Fibroblast of mammary gland (primary cell): ENCODE data around the gene FBLN7.
"Not testable (repeated sequence)": the region's sequence is repeated elsewhere in the genome, so short reads cannot be mapped to it uniquely, and the experiment has no call there.

Experiments used
- DNase-seq: peaks from one replicate; pipeline ENCODE4 v3.0.0-alpha.2; 2010; ENCODE audit warnings: low read depth
- H3K4me3 ChIP-seq: 2 replicates; pipeline ENCODE4 v1.5.1; 2011; ENCODE audit warnings: low read depth, mild to moderate bottlenecking, low read length, moderate library complexity; ENCODE audit not compliant: control insufficient read depth
- TF ChIP-seq, protein P1 (sequence below): conservative IDR thresholded peaks from 2 replicates; pipeline ENCODE4 v1.5.1; 2011; ENCODE audit warnings: low read depth, low read length, inconsistent platforms; ENCODE audit not compliant: control insufficient read depth, insufficient read depth

The FBLN7 gene

DNA sequence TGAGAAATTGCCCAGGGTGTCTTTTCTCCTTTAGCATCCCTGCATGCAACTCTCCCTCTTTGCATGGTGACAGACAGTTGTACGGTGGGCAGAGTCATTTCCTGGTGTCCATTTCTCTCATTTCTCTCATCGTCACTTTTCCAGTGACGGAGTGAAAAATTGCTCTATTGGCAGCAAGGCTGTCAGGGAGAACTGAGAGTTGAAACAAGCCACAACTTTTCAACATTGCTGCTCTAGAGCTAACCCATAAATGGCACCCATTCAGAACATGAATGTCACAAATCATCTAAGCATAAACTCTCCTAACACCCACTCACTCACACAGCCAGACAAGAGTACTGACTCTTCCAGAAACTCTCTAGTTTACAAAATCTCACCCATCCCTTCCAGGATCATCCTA is 61.0 kb downstream of the FBLN7 start:
- DNase-seq, result peak; percentile 8

DNA sequence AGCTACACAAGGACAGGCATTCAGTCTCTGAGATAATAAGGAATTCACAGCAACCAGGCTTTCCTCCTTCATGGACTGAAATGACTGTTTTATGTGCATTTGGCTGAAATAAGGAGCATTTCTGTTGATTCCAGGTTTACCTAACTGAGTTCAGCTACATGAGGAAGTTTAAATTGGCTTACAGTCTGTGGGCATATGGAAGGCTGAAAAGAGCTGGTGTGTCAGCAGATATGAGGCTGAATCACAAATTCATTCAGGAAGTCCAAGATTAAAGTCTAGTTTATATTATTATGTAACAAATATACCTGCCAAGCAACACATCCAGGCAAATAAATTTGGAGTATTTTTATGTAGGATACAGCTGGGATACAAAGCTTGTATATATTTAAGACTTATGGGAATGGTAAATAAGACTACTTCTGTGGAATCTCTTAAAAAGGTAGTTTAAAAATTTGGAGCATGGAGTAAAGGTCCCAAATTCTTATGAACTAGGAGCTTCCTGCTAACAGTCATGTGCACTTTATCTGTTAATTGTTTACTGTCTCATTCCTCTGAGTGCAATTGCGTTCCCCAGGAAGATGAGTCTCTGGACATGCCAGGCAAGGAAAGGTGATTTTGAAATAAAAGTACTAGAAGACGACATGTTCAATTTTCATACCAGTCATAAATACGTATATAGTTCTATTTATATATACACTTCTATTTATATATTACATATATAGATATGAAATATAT is 63.7 kb downstream of the FBLN7 start:
- no peak overlapping the region for H3K4me3 ChIP-seq
- TF ChIP-seq, protein P1, sequence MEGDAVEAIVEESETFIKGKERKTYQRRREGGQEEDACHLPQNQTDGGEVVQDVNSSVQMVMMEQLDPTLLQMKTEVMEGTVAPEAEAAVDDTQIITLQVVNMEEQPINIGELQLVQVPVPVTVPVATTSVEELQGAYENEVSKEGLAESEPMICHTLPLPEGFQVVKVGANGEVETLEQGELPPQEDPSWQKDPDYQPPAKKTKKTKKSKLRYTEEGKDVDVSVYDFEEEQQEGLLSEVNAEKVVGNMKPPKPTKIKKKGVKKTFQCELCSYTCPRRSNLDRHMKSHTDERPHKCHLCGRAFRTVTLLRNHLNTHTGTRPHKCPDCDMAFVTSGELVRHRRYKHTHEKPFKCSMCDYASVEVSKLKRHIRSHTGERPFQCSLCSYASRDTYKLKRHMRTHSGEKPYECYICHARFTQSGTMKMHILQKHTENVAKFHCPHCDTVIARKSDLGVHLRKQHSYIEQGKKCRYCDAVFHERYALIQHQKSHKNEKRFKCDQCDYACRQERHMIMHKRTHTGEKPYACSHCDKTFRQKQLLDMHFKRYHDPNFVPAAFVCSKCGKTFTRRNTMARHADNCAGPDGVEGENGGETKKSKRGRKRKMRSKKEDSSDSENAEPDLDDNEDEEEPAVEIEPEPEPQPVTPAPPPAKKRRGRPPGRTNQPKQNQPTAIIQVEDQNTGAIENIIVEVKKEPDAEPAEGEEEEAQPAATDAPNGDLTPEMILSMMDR, result no peak
- no peak for DNase-seq

More for the DNA sequence above, 61.0 kb downstream of the FBLN7 start:
- H3K4me3 ChIP-seq, result no peak overlapping the region
- TF ChIP-seq, protein P1, result no peak

DNA sequence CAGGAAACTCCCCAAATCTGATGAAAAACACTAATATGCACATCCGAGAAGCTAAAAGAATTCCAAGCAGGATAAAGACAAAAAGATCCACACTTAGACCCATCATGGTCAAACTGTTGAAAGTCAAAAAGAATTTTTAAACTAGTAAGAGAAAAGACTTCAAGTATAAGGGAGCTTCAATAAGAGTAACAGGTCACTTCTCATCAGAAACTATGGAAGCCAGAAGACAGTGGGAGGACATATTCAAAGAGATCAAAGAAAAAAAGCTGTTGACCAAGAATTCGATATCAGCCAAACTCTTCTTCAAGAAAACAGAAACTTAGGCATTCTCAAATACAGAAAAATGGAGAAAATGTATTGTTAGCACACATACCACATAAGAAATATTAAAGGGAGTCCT is 66.2 kb downstream of the FBLN7 start:
- no peak overlapping the region for H3K4me3 ChIP-seq
- TF ChIP-seq, protein P1, result no peak
- peak; percentile 36 for DNase-seq

DNA sequence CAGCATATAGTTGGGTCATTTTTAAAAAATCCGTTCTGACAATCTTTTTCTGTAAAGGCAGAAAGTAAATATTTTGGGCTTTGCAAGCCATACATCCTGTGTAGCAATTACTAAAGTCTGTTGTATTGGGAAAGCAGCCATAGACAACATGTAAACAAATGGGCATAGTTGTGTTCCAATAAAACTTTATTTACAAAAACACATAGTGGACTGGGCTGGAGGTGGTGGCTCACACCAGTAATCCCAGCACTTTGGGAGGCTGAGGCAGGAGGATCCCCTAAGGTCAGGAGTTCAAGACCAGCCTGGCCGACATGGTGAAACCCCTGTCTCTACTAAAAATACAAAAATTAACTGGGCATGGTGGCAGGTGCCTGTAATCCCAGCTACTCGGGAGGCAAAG is 69.7 kb downstream of the FBLN7 start:
- DNase-seq, H3K4me3 ChIP-seq: not testable (repeated sequence)

DNA sequence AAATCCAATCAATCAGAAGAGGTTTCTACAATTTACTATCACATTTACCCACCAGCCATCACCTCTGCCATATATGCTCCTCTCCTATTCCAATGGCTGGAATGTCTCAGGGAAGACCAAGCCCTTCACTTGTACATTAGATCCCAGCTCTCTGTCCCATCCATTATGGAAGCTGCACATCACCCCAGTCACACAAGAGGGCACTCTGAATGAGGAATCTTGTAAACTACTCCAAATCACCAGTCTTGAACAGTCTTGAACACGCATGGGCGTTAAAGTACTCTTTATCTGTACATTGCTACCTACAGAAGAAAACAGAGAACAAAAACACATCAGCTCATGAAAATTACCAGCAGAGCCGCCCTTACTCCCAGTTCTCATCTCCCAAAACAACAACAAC is 78.0 kb downstream of the FBLN7 start:
- peak; percentile 34 for DNase-seq
- no peak overlapping the region for H3K4me3 ChIP-seq
- TF ChIP-seq, protein P1, result peak; percentile 33

DNA sequence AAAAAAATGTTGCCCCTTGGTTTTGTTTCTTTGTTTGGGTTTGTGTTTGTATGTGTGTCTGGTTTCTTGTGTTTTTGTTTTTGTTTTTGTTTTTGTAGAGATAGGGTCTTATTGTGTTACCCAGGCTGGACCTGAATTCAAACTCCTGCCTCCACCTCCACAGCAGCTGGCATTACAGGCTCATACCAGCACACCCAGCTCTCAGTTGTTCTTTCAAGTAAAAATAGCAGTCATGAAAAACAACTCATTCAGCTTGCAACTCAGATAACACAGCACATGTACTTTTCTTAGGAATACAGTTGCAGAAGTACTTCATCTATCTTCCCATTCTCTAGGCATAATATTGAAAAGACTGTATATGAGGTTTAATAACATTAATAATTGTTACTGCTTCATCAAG is 79.7 kb downstream of the FBLN7 start:
- H3K4me3 ChIP-seq, result no peak overlapping the region
- TF ChIP-seq, protein P1, result no peak
- DNase-seq, result no peak

DNA sequence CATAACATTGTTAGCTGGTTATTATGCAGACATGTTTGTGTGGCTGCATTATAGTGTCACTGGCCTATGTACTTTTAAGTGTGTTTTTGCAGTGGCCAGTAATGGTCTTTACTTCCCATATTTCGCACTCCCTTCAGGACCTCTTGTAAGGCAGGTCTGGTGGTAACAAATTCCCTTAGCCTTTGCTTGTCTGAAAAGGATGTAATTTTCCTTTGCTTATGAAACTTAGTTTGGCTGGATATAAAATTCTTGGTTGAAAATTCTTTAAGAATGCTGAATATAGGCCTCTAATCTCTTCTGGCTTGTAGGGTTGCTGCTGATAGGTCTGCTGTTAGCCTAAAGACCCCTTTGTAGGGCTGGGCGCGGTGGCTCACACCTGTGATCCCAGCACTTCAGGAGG is 82.0 kb downstream of the FBLN7 start:
- H3K4me3 ChIP-seq, result no peak overlapping the region
- TF ChIP-seq, protein P1, result no peak
- no peak for DNase-seq
